ENCODE data around the gene CYB561D1.
"Not testable (repeated sequence)": the region's sequence is repeated elsewhere in the genome, so short reads cannot be mapped to it uniquely, and the experiment has no call there.

The CYB561D1 gene

GRCh38 chr1:109493805-109494539 is at the start of gene CYB561D1:
Gene CYB561D1 (plus strand): TSS chr1:109494094. CDS start chr1:109494140, 46 bp downstream.
- peak; percentile 80 for DNase-seq

- DNase-seq = no peak
Measured at GRCh38 chr1:109444346-109444745, 49.5 kb upstream of the CYB561D1 start.

- DNase-seq = not testable (repeated sequence)
Measured at GRCh38 chr1:109445949-109446695, 47.8 kb upstream of the CYB561D1 start.

GRCh38 chr1:109447524-109447923 is 46.4 kb upstream of the CYB561D1 start:
- DNase-seq = no peak

- DNase-seq = no peak
Measured at GRCh38 chr1:109454497-109455133, 39.3 kb upstream of the CYB561D1 start.

- DNase-seq = no peak
Measured at GRCh38 chr1:109457819-109458218, 36.1 kb upstream of the CYB561D1 start.

- no peak for DNase-seq
Measured at GRCh38 chr1:109466125-109466451, 27.8 kb upstream of the CYB561D1 start.

GRCh38 chr1:109466452-109467300 is 27.2 kb upstream of the CYB561D1 start, which contains the start of gene SYPL2:
Gene SYPL2 (plus strand): TSS chr1:109466546. CDS start chr1:109466844, 298 bp downstream.
- no peak for DNase-seq

- no peak for DNase-seq
Measured at GRCh38 chr1:109467301-109467777, 26.6 kb upstream of the CYB561D1 start.

- no peak for DNase-seq
Measured at GRCh38 chr1:109468061-109468460, 25.8 kb upstream of the CYB561D1 start.

GRCh38 chr1:109468903-109469302 is 25.0 kb upstream of the CYB561D1 start:
- no peak for DNase-seq

GRCh38 chr1:109470245-109470644 is 23.6 kb upstream of the CYB561D1 start:
- DNase-seq = no peak

GRCh38 chr1:109472779-109473178 is 21.1 kb upstream of the CYB561D1 start:
- no peak for DNase-seq

GRCh38 chr1:109473284-109474057 is 20.4 kb upstream of the CYB561D1 start:
- not testable (repeated sequence) for DNase-seq

GRCh38 chr1:109474697-109475096 is 19.2 kb upstream of the CYB561D1 start:
- no peak for DNase-seq

- no peak for DNase-seq
Measured at GRCh38 chr1:109475261-109475660, 18.6 kb upstream of the CYB561D1 start.

GRCh38 chr1:109476825-109477224 is 17.1 kb upstream of the CYB561D1 start:
- DNase-seq = no peak

- no peak for DNase-seq
Measured at GRCh38 chr1:109477821-109478220, 16.1 kb upstream of the CYB561D1 start.

GRCh38 chr1:109478806-109479205 is 15.1 kb upstream of the CYB561D1 start:
- DNase-seq = peak; percentile 32

GRCh38 chr1:109479311-109479710 is 14.6 kb upstream of the CYB561D1 start:
- no peak for DNase-seq

- no peak for DNase-seq
Measured at GRCh38 chr1:109479901-109480300, 14.0 kb upstream of the CYB561D1 start.

- DNase-seq = no peak
Measured at GRCh38 chr1:109481646-109482045, 12.2 kb upstream of the CYB561D1 start.

Data from CD4-positive, alpha-beta T cell treated with Interleukin-4 for 4 hours (primary cell).